ENCODE results near the gene DZIP3. TPM values are rescaled to one million over a fixed set of nuclear protein-coding genes. Genes with fewer than 3 reads are reported as not detected.
A peak's percentile ranks its signal among the peaks of the same experiment; 100 is the strongest.

DZIP3 gene
- total and polyA plus RNA-seq, 2 of the 8 experiments (the other 6 are each of a cell fraction or from before 2014, with no cell fraction given): 10.4 to 24.3 TPM

- TF ChIP-seq RFX5 (IDR thresholded peaks at IDR 0.05; ENCODE audit: borderline replicate concordance, low read depth, low read length): no peak
- TF ChIP-seq, protein P1, sequence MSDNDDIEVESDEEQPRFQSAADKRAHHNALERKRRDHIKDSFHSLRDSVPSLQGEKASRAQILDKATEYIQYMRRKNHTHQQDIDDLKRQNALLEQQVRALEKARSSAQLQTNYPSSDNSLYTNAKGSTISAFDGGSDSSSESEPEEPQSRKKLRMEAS (IDR thresholded peaks at IDR 0.05): peak; percentile 76; the same call in 1 of the 2 replicates
- TF ChIP-seq CREB1 (IDR thresholded peaks at IDR 0.05): peak; percentile 71; the same call in 1 of the 2 replicates
- TF ChIP-seq CHD2 (IDR thresholded peaks at IDR 0.05; ENCODE audit: low read length): peak; percentile 97
- TF ChIP-seq BCL11A (IDR thresholded peaks at IDR 0.05; ENCODE audit: low read depth in 2 of 2, low read length in 2 of 2): no peak
- TF ChIP-seq POLR2A (IDR thresholded peaks at IDR 0.05; ENCODE audit: control extremely low read depth in 1 of 2, low read depth in 2 of 2, low read length in 2 of 2): peak; percentile 96 to 98
- TF ChIP-seq RBBP5 (IDR thresholded peaks at IDR 0.05; ENCODE audit: borderline replicate concordance, low read depth, low read length): peak; percentile 89; the same call in 1 of the 2 replicates
- peak; percentile 87; the same call in 1 of the 2 replicates for TF ChIP-seq GABPA (IDR thresholded peaks at IDR 0.05; ENCODE audit: borderline replicate concordance, insufficient read depth, low read length)
- peak; percentile 27 for TF ChIP-seq KDM4A (IDR thresholded peaks at IDR 0.05; ENCODE audit: low read depth, low read length, severe bottlenecking)
- TF ChIP-seq SP2 (IDR thresholded peaks at IDR 0.05; ENCODE audit: low read length): no peak
- TF ChIP-seq E2F6 (IDR thresholded peaks at IDR 0.05): peak; percentile 89
- TF ChIP-seq SAP30 (IDR thresholded peaks at IDR 0.05; ENCODE audit: insufficient read depth, insufficient replicate concordance, low read length): peak; percentile 84
- peak; percentile 90 for TF ChIP-seq PHF8 (conservative IDR thresholded peaks at IDR 0.05; ENCODE audit: low read depth, low read length)
- TF ChIP-seq TBP (IDR thresholded peaks at IDR 0.05; ENCODE audit: low read depth, low read length): peak; percentile 83
- TF ChIP-seq SP1 (IDR thresholded peaks at IDR 0.05; ENCODE audit: low read depth, low read length): peak; percentile 26; the same call in 1 of the 2 replicates
- TF ChIP-seq, protein P2, sequence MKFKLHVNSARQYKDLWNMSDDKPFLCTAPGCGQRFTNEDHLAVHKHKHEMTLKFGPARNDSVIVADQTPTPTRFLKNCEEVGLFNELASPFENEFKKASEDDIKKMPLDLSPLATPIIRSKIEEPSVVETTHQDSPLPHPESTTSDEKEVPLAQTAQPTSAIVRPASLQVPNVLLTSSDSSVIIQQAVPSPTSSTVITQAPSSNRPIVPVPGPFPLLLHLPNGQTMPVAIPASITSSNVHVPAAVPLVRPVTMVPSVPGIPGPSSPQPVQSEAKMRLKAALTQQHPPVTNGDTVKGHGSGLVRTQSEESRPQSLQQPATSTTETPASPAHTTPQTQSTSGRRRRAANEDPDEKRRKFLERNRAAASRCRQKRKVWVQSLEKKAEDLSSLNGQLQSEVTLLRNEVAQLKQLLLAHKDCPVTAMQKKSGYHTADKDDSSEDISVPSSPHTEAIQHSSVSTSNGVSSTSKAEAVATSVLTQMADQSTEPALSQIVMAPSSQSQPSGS (IDR thresholded peaks at IDR 0.05; ENCODE audit: low read length): peak; percentile 95
- TF ChIP-seq JUN (IDR thresholded peaks at IDR 0.05; ENCODE audit: low read depth, low read length): no peak
- no peak for TF ChIP-seq ZNF274 (IDR thresholded peaks at IDR 0.05; ENCODE audit: borderline replicate concordance, extremely low read depth, low read length)
- no peak for TF ChIP-seq SUZ12 (IDR thresholded peaks at IDR 0.05; ENCODE audit: low read length)
- no peak for TF ChIP-seq CTBP2 (IDR thresholded peaks at IDR 0.05; ENCODE audit: borderline replicate concordance, insufficient read depth, insufficient read length, low read length)
Observed at GRCh38 chr3:108589081-108589997, at the start of gene DZIP3, which contains the start of gene CIP2A (continued).

Data from H1 (cell line).